Kidney epithelial cell (primary cell): ENCODE results near the gene DGCR8. TPM values are rescaled to one million over a fixed set of nuclear protein-coding genes. Genes with fewer than 3 reads are reported as not detected.
"Not testable (repeated sequence)": the region's sequence is repeated elsewhere in the genome, so short reads cannot be mapped to it uniquely, and the experiment has no call there.

Experiments
- DNase-seq: peaks from one replicate; pipeline ENCODE4 v3.0.0-alpha.2; 2010; ENCODE audit warnings: low read depth
- H3K27me3 ChIP-seq: 2 replicates; pipeline ENCODE4 v1.6.0; 2011; ENCODE audit warnings: low read length; ENCODE audit not compliant: control insufficient read depth, insufficient read depth
- H3K36me3 ChIP-seq: 2 replicates; pipeline ENCODE4 v1.5.1; 2011; ENCODE audit warnings: low read length; ENCODE audit not compliant: control insufficient read depth, insufficient read depth
- H3K4me3 ChIP-seq: 2 replicates; pipeline ENCODE4 v1.5.1; 2011; ENCODE audit warnings: low read depth, mild to moderate bottlenecking, control low read depth, low read length
- total RNA-seq: library from RNA; depleted of rRNA; stranded (reverse); fragments of >200 nt; gene quantifications from 2 replicates; pipeline ENCODE4 v1.2.3, GENCODE V29; 2015
- TF ChIP-seq, protein P1 (sequence below): IDR thresholded peaks from 2 replicates; pipeline ENCODE4 v1.5.1; 2011; ENCODE audit warnings: mild to moderate bottlenecking, moderate library complexity, low read length, control low read depth, inconsistent platforms; ENCODE audit not compliant: insufficient read depth, poor library complexity, severe bottlenecking

DGCR8 gene
- total RNA-seq, 1 donor from 2014 or later, result 34.0 TPM

DNA sequence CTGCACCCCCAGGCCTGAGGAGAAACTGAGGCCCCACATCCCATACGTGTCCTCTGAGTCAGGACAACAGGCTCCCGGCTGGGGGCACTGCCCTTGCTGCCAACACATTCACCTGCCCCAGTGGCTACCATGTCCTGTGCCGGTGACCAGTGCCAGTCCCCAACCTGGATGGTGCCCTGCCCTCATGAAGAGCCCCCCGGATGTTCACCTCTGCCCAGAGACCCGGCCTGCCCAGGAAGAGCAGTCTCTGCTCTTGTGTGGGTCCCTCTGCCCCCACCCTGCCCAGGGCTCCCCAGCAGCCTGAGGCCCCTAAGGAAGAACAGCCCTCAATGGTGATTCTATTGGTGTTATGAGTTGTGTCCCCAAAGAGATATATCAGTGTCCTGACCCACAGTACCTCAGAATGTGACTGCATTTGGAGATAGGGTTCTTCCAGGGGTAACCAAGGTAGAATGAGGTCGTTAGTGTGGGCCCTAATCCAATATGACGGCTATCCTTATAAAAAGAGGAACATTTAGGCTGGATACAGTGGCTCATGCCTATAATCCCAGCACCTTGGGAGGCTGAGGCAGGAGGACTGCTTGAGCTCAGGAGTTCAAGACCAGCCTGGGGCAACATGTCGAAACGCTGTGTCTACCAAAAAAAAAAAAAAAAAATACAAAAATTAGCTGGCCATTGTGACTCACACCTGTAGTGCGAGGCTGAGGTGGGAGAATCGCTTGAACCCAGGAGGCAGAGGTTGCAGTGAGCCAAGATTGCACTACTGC is 13.2 kb upstream of the DGCR8 start:
- DNase-seq, result no peak
- Histone ChIP-seq H3K27me3 (no peaks in the 10 kb centered on the region), H3K36me3 (peaks cover 1% of the 10 kb centered on the region), H3K4me3 (no peak overlapping the region)
- TF ChIP-seq, protein P1, sequence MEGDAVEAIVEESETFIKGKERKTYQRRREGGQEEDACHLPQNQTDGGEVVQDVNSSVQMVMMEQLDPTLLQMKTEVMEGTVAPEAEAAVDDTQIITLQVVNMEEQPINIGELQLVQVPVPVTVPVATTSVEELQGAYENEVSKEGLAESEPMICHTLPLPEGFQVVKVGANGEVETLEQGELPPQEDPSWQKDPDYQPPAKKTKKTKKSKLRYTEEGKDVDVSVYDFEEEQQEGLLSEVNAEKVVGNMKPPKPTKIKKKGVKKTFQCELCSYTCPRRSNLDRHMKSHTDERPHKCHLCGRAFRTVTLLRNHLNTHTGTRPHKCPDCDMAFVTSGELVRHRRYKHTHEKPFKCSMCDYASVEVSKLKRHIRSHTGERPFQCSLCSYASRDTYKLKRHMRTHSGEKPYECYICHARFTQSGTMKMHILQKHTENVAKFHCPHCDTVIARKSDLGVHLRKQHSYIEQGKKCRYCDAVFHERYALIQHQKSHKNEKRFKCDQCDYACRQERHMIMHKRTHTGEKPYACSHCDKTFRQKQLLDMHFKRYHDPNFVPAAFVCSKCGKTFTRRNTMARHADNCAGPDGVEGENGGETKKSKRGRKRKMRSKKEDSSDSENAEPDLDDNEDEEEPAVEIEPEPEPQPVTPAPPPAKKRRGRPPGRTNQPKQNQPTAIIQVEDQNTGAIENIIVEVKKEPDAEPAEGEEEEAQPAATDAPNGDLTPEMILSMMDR, result no peak

GRCh38 chr22:20067384-20067682 is 12.7 kb upstream of the DGCR8 start:
- DNase-seq, H3K36me3 ChIP-seq, H3K27me3 ChIP-seq, H3K4me3 ChIP-seq: not testable (repeated sequence)

GRCh38 chr22:20068640-20069039 is 11.4 kb upstream of the DGCR8 start:
- DNase-seq, result no peak
- no peaks in the 10 kb centered on the region for H3K27me3 ChIP-seq

DNA sequence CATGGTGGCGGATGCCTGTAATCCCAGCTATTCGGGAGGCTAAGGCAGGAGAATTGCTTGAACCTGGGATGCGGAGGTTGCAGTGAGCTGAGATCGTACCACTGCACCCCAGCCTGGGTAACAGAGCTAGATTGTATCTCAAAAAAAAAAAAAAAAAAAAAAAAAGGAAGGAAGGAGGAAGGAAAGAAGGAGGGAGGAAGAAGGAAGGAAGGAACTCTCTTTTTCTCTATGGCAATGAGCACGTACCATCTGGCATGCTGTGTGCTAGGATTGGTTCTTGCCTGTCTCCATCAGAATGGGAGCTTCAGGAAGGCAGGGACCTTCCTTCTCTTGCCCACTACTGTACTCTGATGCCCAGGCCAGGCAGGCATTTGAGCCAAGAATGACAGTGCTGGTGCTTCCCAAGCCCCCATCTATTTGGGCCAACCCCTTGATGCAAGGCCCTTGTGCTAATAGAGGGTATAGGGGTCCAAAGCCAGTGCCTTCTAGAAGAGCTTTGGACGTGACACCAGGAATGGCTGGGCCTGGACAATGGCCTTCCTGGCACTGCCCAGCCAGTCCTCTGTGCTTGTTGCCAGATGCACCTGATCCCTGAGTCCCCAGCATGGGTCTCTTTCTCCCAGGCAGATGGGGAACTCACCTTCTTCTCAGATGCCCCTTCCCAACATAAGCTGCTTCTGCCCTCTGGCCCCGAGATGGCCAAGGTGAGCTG is 10.6 kb upstream of the DGCR8 start:
- no peaks in the 10 kb centered on the region for H3K27me3 ChIP-seq
- TF ChIP-seq, protein P1, result no peak
- H3K4me3 ChIP-seq, result no peak overlapping the region
- H3K36me3 ChIP-seq, result no peaks in the 10 kb centered on the region
- no peak for DNase-seq

More at GRCh38 chr22:20068640-20069039, 11.4 kb upstream of the DGCR8 start:
- Histone ChIP-seq H3K4me3 (no peak overlapping the region), H3K36me3 (no peaks in the 10 kb centered on the region)
- TF ChIP-seq, protein P1, result no peak

- H3K36me3 ChIP-seq, result no peaks in the 10 kb centered on the region
- no peaks in the 10 kb centered on the region for H3K27me3 ChIP-seq
- no peak for DNase-seq
- no peak overlapping the region for H3K4me3 ChIP-seq
- TF ChIP-seq, protein P1, result no peak
Observed at GRCh38 chr22:20071524-20071972, 8.5 kb upstream of the DGCR8 start.

DNA sequence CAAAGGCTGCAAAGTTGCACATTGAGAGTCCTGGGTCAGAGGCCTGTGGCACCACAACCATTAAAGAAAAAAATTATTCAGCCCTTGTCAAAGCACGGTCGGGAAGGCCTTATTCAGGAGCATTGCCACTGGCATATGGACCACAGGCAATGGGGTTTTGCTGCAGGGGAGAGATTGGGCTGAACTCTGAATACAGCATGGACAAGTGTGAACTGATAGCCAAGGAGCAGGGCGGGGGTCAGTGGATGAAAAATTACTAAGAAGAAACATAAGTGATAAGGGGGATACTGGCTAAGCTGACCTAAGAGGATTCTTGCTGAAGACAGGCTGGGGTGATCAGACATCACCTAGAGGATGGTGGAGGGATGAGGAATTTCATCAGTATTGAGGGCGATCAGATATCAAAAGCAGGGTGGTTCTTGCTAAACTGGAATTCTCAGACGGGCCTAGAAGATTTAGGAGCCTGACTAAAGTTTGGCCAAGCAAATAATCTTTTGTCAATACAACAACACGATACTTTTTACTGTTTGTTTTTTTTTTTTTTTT is 3.3 kb upstream of the DGCR8 start:
- H3K36me3 ChIP-seq, result no peaks in the 10 kb centered on the region
- TF ChIP-seq, protein P1, result no peak
- H3K27me3 ChIP-seq, result no peaks in the 10 kb centered on the region
- no peak overlapping the region for H3K4me3 ChIP-seq
- DNase-seq, result no peak
